NCI-H1694 (cell line): Measurements from ENCODE around the gene ADSS2.
A peak's percentile ranks its signal among the peaks of the same experiment; 100 is the strongest.
"Not testable (repeated sequence)": the region's sequence is repeated elsewhere in the genome, so short reads cannot be mapped to it uniquely, and the experiment has no call there.

Source experiments
- DNase-seq: peaks from one replicate; lab custom pipeline; 2025; lab: John Stamatoyannopoulos, UW

Gene ADSS2

DNA sequence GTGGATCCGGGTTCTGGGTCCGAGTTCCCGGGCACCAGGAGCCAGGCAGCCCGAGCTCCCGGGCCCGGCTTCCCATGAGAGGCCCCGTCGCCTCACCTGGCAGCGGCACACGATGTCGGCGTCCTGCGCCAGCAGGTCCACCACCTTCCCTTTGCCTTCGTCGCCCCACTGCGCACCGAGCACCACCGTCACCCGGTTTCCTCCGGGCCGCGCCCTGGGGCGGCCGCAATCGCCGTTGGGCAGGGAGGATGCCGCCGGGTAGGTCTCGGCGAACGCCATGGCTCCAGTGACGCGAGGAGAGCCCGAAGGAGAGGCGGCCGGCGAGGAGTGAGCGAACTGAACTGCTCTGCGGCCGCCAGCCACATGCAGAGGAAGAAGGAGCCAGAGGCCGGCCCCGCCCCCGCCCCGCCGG lies at the start of gene ADSS2:
Gene ADSS2, minus strand, starts transcription at position 371 of the 412 bp plus-strand sequence. Its CDS starts 92 bp downstream, at position 279.
- DNase-seq, result no peak

DNA sequence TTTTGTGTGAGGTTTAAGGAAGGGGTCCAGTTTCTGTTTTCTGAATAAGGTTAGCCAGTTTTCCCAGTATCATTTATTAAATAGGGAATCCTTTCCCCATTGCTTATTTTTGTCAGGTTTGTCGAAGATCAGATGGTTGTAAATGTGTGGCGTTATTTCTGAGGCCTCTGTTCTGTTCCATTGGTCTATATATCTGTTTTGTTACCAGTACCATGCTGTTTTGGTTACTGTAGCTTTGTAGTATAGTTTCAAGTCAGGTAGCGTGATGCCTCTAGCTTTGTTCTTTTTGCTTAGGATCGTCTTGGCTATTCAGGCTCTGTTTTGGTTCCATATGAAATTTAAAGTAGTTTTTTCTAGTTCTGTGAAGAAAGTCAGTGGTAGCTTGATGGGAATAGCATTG lies 48.8 kb upstream of the ADSS2 start:
- not testable (repeated sequence) for DNase-seq

DNA sequence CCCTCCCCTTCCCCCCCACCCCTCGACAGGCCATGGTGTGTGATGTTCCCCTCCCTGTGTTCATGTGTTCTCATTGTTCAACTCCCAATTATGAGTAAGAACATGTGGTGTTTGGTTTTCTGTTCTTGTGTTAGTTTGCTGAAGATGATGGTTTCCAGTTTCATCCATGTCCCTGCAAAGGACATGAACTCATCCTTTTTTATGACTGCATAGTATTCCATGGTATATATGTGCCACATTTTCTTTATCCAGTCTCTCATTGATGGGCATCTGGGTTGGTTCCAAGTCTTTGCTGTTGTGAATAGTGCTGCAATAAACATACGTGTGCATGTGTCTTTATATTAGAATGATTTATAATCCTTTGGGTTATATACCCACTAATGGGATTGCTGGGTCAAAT lies 47.8 kb upstream of the ADSS2 start:
- DNase-seq, result not testable (repeated sequence)

GRCh38 chr1:244497805-244498204 lies 46.1 kb upstream of the ADSS2 start:
- DNase-seq, result no peak

- DNase-seq, result no peak
These were observed 44.5 kb upstream of the ADSS2 start for GRCh38 chr1:244496186-244496585.

GRCh38 chr1:244494653-244495052 lies 42.9 kb upstream of the ADSS2 start:
- no peak for DNase-seq

- not testable (repeated sequence) for DNase-seq
These were observed 33.3 kb upstream of the ADSS2 start for GRCh38 chr1:244484971-244485370.

DNA sequence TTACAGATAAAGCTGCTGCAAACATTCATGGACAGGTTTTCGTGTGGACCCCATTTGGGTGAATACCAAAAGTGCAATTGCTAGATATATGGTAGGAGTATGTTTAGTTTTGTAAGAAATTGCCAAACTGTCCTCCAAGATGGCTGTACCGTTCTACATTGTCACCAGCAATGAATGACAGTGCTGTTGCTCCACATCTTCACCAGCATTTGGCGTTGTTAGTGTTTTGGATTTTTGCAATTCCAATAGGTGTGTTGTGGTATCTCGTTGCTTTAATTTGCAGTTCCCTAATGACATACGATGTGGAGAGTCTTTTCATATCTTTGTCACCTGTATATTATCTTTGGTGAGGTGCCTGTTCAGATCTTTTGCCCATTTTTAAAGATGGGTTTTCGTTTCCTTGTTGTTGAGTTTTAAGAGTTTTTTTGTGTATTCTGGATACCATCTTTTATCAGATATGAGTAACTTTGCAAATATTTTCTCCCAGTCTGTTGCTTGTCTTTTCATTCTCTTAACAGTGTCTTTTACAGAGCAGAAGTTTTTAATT lies 21.4 kb upstream of the ADSS2 start:
- no peak for DNase-seq

DNA sequence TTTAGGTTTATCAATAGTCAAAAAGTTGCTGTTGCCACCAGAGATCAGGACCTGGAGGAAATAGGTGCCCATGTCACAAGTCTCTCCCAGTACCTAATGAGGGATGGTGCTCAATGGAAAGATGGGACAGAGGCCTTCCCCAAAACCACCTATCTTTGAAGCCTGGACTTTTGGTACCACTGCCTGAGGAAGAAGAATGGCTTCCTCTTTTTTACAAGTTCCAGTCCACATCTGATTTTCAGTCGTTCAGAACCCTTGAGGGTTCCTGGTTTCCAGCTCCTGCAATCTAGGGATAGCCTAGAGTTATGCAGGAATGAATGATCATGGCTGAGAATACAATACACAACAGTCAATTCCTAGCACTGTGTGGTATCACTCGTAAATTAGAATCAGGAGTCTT lies 15.0 kb upstream of the ADSS2 start:
- DNase-seq, result no peak

GRCh38 chr1:244461245-244462071 lies 9.7 kb upstream of the ADSS2 start, which contains the start of gene CATSPERE:
CATSPERE (plus strand) TSS chr1:244461273; CDS start chr1:244461430, 157 bp downstream.
- no peak for DNase-seq

DNA sequence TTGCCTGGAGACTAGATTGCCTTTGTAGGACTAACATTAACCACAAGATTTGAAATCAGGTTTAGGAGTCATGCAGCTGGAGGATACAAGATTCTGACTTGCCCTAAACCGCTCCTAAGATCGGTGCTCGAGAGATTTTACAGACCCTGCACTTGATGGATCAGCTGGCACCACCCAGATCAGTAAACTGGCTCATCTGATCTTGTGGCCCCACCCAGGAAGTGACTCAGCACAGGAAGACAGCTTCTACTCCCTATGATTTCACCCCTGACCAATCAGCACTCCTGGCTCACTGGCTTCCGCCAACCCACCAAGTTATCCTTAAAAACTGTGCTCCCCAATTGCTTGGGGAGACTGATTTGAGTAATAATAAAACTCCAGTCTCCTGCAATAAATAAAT lies 8.5 kb upstream of the ADSS2 start:
- no peak for DNase-seq

- no peak for DNase-seq
These were observed 7.1 kb upstream of the ADSS2 start for GRCh38 chr1:244458781-244459180.

DNA sequence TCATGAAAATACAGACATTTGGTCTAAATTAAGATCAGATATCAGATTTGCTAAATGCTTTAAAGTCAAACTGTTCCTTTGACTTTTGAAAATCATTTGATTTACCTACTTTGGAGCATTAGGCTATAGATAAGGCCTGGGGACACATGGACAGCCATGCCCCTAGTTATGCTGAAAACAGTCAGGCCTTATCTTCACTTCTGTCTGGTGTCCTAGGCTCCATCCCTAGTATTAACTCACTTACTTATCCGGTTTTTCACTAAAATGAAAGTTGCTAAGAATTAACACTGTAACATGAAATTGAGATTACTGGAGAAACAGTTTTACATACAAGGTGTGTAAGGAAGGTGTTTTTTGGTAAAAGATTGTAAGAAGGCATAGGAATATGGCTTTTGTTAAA lies 4.9 kb upstream of the ADSS2 start:
- DNase-seq, result no peak

DNA sequence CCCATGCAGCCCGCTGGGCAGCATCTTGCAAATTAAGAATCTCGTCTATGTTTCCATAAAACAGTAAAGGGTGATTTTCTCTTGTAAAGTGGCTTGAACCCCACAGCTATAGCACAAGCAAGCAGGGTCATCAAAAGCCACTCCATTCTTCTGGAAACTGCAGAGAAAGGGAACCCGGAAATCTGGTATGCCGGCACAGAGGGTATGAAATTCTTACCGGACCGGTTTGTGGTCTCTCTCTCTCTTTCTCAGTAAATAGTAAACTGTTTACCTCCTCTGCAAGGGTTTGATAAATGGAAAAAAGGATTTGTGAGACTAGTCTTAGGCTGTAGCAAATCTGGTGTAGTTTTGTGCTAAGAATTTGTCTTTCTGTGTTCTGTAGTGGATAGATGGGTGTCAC lies 2.7 kb upstream of the ADSS2 start:
- DNase-seq, result no peak

DNA sequence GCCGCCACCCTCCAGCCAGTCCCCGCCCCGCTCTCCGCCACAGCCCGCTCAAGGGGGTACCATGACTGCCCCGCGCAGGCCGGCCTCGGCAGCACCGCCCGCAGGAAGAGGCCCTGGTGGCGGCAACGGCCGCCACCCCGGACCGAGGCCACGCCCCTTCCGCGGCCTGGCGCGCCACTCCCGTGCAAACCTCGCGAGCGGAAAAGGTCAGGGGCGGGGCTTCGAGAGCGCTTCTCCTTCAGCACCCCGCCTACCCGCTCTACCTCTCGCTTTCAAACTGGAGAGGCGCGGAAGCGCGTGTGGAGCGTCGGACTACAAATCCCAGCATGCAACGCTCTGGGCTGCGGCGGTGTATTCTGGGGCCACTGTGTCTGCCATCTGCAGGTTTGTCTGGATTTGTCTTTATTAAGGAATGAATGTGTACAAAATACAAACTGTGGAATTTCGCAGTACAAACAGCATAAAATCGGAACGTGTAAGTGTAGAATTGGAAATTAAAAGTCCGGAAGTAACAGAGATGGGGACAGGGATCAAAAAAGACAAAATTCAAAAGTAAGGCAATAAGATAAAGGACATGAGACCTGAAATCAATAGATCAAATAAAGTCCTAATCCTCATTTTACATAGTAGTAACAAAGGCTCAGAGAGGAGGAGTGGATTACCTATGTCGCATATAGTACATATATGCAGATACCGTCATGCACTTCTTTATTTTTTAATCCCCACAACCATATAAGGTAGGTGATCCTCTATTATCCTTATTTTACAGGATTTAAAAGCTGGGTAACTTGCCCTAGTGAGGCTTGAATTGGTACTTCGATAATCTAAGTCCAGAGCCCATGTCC lies 464 bp upstream of the ADSS2 start:
- peak; percentile 99 for DNase-seq

- peak; percentile 26 for DNase-seq
These were observed 841 bp downstream of the ADSS2 start for GRCh38 chr1:244450597-244451538.

DNA sequence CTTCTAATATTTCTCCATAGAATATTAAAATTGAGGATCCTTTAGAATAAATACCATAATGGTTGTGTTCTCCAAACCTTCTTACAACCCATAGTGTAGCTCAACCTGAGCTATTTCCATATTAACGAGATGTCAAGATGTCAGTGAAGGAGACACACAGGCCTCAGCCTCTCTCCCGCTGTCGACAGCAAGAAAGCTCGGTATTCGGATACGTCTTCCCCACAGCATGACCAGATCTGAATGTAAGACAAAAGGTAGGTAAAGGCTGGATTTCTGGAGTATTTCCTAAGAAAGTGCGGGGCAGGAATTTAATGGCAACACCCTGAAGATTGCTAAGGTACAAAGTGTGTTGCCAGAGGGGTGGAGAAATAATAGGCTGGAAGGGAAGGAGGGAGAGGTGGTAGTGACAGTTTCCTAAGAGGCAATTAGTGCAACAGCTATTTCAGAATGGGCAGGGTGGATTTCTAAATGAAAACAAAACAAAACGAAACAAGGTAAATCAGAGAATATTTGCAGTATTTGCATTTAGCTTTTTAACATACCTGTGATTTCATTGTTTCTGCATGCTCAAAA lies 1.7 kb downstream of the ADSS2 start:
- no peak for DNase-seq

DNA sequence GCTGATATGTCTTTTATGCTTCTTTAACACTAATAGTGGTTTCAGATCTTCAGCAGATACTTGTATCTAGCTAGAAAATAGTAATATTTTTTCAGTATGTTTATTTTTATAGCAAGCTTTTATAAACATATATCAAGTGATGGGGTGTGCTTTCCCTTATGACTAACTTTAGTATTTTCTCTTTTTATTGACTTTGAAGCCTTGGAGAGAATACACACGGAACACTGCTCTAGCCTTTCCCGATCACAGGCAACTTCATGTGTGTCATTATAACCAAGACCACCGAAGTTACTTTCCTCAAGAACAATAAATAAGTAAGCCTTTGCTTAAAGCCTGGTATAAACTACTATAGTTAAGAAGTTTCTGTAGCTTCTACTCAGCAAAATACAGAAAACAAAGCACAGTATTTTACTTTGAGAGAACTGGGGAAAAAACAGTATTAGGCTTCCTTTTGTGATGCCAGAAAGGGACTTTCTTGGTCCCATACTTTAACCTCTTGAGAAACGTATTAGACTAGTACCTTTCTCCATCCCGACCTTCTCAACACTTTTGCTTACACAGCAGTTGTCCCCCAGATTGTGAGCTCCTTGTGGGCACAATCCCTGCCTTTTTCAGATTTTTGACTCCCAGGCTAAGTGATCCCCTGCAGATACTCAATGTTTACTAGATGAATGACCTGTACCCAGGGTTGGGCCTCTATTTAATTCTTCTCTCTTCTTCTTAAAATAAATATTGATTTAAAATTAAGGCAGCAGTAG lies 3.3 kb downstream of the ADSS2 start:
- no peak for DNase-seq

- DNase-seq, result no peak
These were observed 4.2 kb downstream of the ADSS2 start for GRCh38 chr1:244447552-244447951.

GRCh38 chr1:244447024-244447423 lies 4.7 kb downstream of the ADSS2 start:
- DNase-seq, result no peak
